ENCODE measurements around the gene ZNHIT2.

DNA sequence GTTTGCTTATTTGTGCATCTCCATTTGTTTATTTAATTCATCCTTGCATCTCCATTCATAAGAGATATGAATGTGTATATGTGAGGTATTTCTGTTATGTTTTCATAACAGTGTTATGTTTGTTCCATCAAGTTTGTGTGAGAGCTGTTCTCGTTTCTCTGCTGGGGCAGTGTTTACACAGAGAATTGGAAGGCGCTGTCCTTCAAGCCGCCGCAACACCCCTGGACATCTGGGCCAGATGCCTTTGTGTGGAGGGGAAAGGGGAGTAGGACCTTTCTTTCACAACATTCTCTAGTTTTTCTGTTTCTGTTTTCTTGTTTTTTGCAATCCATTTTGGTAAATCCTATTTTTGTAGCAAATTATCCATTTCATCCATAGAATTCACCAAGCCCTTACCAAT lies 12.9 kb downstream of the ZNHIT2 start:
- TF ChIP-seq, protein P1, sequence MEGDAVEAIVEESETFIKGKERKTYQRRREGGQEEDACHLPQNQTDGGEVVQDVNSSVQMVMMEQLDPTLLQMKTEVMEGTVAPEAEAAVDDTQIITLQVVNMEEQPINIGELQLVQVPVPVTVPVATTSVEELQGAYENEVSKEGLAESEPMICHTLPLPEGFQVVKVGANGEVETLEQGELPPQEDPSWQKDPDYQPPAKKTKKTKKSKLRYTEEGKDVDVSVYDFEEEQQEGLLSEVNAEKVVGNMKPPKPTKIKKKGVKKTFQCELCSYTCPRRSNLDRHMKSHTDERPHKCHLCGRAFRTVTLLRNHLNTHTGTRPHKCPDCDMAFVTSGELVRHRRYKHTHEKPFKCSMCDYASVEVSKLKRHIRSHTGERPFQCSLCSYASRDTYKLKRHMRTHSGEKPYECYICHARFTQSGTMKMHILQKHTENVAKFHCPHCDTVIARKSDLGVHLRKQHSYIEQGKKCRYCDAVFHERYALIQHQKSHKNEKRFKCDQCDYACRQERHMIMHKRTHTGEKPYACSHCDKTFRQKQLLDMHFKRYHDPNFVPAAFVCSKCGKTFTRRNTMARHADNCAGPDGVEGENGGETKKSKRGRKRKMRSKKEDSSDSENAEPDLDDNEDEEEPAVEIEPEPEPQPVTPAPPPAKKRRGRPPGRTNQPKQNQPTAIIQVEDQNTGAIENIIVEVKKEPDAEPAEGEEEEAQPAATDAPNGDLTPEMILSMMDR (IDR thresholded peaks at IDR 0.05; ENCODE audit: borderline replicate concordance, extremely low read depth, low read length, poor library complexity, severe bottlenecking), result no peak
- TF ChIP-seq EZH2 (IDR thresholded peaks at IDR 0.05; ENCODE audit: borderline replicate concordance, low read depth, low read length, severe bottlenecking), result no peak

Measured in DND-41 (cell line).